ENCODE measurements around the gene DNAAF5. TPM values are rescaled to one million over a fixed set of nuclear protein-coding genes. Genes with fewer than 3 reads are reported as not detected.
"Not testable (repeated sequence)": the region's sequence is repeated elsewhere in the genome, so short reads cannot be mapped to it uniquely, and the experiment has no call there.

Gene DNAAF5
- total RNA-seq, 1 donor from 2014 or later: 15.3 TPM

DNA sequence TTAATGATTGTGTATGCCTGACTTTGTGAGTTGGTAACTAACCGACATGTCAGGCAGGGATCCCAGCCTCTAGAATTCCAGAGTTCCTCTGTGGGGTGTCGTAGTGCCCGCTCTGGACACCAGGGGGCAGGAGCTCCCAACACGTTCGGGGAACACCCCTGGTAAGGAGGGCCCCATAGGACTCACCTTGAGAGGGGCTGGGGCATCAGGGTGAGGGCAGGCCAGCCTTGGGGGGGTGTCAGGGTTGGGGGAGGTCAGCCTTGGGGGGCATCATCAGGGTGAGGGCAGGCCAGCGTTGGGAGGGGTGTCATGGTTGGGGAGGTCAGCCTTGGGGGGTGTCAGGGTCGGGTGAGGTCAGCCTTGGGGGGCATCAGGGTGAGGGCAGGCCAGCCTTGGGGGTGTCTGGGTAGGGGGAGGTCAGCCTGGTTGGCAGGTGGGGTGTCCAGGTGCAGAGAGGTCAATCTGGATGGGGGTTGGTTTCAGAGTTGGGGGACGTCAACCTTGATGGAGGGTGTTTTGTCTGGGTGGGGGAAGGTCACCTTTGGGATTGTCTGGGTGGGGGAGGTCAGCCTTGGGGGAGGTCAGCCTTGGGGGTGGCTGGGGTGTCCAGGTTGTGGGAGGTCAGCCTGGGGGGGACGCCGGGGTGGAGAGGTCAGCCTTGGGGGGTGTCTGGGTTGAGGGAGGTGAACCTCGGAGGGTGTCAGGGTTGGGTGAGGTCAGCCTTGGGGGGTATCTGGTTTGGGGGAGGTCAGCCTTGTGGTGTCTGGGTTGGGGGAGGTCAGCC is 60.2 kb downstream of the DNAAF5 start:
- Mint-ChIP-seq H3K4me1 (ENCODE audit: low read depth) (peaks cover 4% of the 10 kb centered on the region), H3K27ac (ENCODE audit: unreplicated experiment) (no peak overlapping the region), H3K27me3 (ENCODE audit: low read depth) (no peaks in the 10 kb centered on the region), H3K4me3 (ENCODE audit: unreplicated experiment) (no peak overlapping the region), H3K9me3 (ENCODE audit: low read depth) (no peaks in the 10 kb centered on the region), H3K36me3 (ENCODE audit: low read depth) (peaks cover 24% of the 10 kb centered on the region)
- DNase-seq (ENCODE audit: low spot score): no peak
- TF ChIP-seq, protein P1, sequence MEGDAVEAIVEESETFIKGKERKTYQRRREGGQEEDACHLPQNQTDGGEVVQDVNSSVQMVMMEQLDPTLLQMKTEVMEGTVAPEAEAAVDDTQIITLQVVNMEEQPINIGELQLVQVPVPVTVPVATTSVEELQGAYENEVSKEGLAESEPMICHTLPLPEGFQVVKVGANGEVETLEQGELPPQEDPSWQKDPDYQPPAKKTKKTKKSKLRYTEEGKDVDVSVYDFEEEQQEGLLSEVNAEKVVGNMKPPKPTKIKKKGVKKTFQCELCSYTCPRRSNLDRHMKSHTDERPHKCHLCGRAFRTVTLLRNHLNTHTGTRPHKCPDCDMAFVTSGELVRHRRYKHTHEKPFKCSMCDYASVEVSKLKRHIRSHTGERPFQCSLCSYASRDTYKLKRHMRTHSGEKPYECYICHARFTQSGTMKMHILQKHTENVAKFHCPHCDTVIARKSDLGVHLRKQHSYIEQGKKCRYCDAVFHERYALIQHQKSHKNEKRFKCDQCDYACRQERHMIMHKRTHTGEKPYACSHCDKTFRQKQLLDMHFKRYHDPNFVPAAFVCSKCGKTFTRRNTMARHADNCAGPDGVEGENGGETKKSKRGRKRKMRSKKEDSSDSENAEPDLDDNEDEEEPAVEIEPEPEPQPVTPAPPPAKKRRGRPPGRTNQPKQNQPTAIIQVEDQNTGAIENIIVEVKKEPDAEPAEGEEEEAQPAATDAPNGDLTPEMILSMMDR (IDR thresholded peaks at IDR 0.05): peak; percentile 82

DNA sequence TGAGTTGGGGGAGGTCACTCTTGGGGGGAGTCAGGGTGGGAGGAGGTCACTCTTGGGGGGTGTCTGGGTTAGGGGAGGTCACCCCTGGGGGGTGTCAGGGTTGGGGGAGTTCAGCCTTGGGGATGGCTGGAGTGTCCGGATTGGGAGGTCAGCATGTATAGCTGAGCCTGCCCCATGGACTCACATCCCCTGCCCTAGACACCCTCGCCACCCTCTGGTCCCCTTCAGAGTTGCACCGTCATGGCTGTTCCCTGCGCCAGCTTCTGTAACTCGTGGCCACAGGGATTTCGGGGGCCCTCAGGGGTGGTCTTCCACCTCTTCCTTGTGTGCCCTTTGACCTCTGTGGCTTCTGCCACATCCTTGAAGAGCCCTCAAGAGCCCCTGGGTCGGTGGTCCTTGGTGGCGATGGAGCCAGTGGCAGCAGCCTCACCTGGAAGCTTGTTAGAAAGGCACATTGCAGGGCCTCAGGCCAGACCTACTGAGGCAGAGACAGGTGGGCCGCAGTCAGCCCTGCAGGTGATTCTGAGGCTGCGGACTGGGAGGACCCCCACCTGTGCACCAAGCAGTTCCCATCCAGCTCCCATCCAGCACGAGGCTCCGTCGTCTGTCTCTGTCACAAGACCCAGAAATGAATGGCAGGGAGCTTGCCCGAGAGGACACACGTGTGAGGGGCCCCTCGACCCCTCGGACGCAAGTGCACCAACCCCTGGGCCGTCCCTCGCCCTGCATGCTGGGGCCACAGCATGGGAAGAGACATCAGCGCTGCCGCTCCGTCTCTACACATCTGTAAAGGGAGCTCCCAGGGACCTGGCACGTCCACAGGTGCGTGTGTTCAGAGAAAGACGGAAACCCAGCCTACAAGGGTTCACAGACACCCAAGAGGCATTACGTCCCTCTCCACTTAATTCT is 61.1 kb downstream of the DNAAF5 start:
- H3K36me3 Mint-ChIP-seq (ENCODE audit: low read depth): peaks cover 23% of the 10 kb centered on the region
- no peaks in the 10 kb centered on the region for H3K9me3 Mint-ChIP-seq (ENCODE audit: low read depth)

DNA sequence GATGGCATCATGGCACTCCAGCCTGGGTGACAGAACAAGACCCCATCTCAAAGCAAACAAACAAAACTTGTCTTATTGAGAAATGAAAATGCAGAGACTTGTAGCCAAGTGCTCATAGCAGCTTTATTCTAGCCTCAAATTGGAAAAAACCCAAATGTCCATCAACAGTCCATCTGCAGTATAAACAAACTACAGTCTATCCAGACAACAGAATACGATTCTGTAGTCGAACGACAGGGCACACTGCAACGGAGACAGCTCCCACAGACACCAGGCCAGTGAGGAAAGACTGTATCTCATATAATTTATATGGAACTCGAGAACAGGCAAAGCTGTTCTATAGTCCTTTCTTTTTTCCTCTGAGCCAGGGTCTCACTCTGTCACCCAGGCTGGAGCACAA is 65.0 kb downstream of the DNAAF5 start:
- TF ChIP-seq, protein P1 (IDR thresholded peaks at IDR 0.05): no peak
- Mint-ChIP-seq H3K4me1 (ENCODE audit: low read depth) (no peaks in the 10 kb centered on the region), H3K9me3 (ENCODE audit: low read depth) (no peaks in the 10 kb centered on the region), H3K27ac (ENCODE audit: unreplicated experiment) (no peak overlapping the region), H3K27me3 (ENCODE audit: low read depth) (no peaks in the 10 kb centered on the region), H3K4me3 (ENCODE audit: unreplicated experiment) (no peak overlapping the region), H3K36me3 (ENCODE audit: low read depth) (peaks cover 7% of the 10 kb centered on the region)
- no peak for DNase-seq (ENCODE audit: low spot score)

More for the DNA sequence above, 61.1 kb downstream of the DNAAF5 start:
- Mint-ChIP-seq H3K27me3 (ENCODE audit: low read depth) (no peaks in the 10 kb centered on the region), H3K4me1 (ENCODE audit: low read depth) (no peaks in the 10 kb centered on the region), H3K4me3 (ENCODE audit: unreplicated experiment) (no peak overlapping the region), H3K27ac (ENCODE audit: unreplicated experiment) (no peak overlapping the region)
- DNase-seq (ENCODE audit: low spot score): no peak
- TF ChIP-seq, protein P1 (IDR thresholded peaks at IDR 0.05): peak; percentile 27

DNA sequence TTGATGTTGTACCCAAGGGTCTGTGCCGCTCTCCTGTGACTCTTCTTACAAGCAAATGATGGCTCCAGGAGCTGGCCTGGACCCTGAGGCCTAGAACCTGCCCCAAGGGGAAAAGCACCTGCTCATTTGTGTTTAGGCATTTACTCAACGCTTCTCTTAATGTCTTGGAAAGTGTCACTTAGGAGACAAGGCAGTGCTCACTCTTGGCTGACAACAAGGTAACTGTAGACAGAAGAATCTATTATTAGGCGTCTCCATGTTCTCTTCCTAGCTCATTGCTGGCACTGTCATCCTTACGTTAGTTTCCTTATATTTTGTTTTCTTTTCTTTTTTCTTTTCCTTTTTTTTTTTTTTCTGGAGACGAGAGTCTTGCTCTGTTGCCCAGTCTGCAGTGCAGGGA is 67.7 kb downstream of the DNAAF5 start:
- H3K27ac Mint-ChIP-seq (ENCODE audit: unreplicated experiment): no peak overlapping the region
- H3K4me3 Mint-ChIP-seq (ENCODE audit: unreplicated experiment): no peak overlapping the region
- TF ChIP-seq, protein P1 (IDR thresholded peaks at IDR 0.05): no peak
- no peaks in the 10 kb centered on the region for H3K9me3 Mint-ChIP-seq (ENCODE audit: low read depth)
- peaks cover 15% of the 10 kb centered on the region for H3K4me1 Mint-ChIP-seq (ENCODE audit: low read depth)
- no peaks in the 10 kb centered on the region for H3K27me3 Mint-ChIP-seq (ENCODE audit: low read depth)
- peaks cover 5% of the 10 kb centered on the region for H3K36me3 Mint-ChIP-seq (ENCODE audit: low read depth)
- no peak for DNase-seq (ENCODE audit: low spot score)

DNA sequence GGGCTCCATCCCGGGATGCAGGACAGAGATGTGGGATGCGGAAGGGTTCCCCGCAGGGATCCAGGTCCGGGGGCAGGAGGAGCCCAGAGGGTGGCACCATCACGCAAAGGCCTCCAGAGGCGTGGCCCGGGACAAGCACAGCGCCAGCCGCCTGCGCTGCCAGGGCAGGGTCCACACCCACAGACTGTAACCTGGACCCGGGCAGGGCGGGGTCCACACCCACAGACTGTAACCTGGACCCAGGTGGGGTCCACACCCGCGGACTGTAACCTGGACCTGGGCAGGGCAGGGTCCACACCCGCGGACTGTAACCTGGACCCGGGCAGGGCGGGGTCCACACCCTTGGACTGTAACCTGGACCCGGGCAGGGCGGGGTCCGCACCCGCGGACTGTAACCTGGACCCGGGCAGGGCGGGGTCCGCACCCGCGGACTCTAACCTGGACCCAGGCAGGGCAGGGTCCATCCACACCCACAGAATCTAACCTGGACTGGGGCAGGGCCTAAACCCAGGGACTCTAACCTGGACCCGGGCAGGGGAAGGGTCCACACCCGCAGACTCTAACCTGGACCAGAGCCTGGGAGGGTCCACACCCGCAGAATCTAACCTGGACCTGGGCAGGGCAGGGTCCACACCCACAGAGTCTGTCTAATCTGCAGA is 68.3 kb downstream of the DNAAF5 start:
- Mint-ChIP-seq H3K27ac (ENCODE audit: unreplicated experiment) (no peak overlapping the region), H3K36me3 (ENCODE audit: low read depth) (peaks cover 3% of the 10 kb centered on the region), H3K9me3 (ENCODE audit: low read depth) (no peaks in the 10 kb centered on the region), H3K4me1 (ENCODE audit: low read depth) (peaks cover 16% of the 10 kb centered on the region), H3K4me3 (ENCODE audit: unreplicated experiment) (no peak overlapping the region), H3K27me3 (ENCODE audit: low read depth) (no peaks in the 10 kb centered on the region)
- TF ChIP-seq, protein P1 (IDR thresholded peaks at IDR 0.05): no peak
- peak; percentile 71 for DNase-seq (ENCODE audit: low spot score)

DNA sequence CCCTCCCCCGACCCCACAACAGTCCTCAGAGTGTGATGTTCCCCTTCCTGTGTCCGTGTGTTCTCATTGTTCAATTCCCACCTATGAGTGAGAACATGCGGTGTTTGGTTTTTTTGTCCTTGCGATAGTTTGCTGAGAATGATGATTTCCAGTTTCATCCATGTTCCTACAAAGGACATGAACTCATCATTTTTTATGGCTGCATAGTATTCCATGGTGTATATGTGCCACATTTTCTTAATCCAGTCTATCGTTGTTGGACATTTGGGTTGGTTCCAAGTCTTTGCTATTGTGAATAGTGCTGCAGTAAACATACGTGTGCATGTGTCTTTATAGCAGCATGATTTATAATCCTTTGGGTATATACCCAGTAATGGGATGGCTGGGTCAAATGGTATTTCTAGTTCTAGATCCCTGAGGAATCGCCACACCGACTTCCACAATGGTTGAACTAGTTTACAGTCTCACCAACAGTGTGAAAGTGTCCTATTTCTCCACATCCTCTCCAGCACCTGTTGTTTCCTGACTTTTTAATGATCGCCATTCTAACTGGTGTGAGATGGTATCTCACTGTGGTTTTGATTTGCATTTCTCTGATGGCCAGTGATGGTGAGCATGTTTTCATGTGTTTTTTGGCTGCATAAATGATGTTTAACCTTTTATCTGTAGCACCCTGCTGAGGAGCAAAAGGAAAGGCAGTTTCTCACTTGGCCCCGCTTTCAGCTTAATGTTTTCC is 70.1 kb downstream of the DNAAF5 start:
- not testable (repeated sequence) for H3K4me3 Mint-ChIP-seq (ENCODE audit: unreplicated experiment); H3K27ac Mint-ChIP-seq (ENCODE audit: unreplicated experiment); H3K9me3 Mint-ChIP-seq (ENCODE audit: low read depth); DNase-seq (ENCODE audit: low spot score); H3K27me3 Mint-ChIP-seq (ENCODE audit: low read depth); H3K36me3 Mint-ChIP-seq (ENCODE audit: low read depth)
- peaks cover 30% of the 10 kb centered on the region for H3K4me1 Mint-ChIP-seq (ENCODE audit: low read depth)
